ENCODE data around the gene FCRLB.
"Not testable (repeated sequence)": the region's sequence is repeated elsewhere in the genome, so short reads cannot be mapped to it uniquely, and the experiment has no call there.

Gene FCRLB

DNA sequence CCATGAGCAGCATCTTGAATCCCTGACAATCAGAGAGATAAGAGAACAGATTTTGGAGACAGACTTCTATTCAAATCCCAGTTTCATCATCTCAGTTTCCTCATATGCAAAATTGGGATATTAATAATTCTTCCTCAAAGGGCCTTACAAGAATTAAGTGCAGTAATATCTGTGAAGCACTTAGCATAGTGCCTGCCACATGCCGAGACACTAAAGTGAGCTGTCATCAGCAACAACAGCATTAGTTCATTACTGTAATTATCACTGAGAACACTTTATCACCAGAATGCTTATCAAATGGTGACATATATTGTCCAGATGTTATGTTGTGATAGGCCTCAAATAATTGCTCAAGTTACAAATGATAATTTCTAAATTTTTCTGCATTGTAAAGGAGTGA is 922 bp upstream of the FCRLB start:
- no peak for DNase-seq (ENCODE audit: low read depth in 2 of 2)

GRCh38 chr1:161721738-161722343 is 497 bp downstream of the FCRLB start:
- no peak for DNase-seq (ENCODE audit: low read depth in 2 of 2)

DNA sequence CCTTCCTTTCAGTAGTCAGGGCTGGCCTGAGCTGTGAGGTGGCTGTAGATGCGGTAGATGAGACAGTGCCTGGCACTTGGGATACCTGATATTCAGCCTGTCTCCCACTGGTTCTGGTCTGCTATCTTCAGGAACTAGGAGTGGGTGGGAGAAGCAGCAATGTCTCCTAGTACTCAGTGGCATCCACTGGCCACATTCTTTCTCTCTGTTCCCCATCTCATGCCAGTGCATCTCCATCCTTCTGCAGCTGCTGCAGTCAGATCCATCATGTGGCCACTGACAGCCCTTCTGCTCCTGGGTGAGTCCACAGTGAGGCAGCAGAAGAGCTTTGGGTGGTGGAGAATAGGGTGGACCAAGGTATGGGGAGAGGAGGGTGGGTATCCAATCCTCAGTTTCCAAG is 1.1 kb downstream of the FCRLB start:
- no peak for DNase-seq (ENCODE audit: low read depth in 2 of 2)

DNA sequence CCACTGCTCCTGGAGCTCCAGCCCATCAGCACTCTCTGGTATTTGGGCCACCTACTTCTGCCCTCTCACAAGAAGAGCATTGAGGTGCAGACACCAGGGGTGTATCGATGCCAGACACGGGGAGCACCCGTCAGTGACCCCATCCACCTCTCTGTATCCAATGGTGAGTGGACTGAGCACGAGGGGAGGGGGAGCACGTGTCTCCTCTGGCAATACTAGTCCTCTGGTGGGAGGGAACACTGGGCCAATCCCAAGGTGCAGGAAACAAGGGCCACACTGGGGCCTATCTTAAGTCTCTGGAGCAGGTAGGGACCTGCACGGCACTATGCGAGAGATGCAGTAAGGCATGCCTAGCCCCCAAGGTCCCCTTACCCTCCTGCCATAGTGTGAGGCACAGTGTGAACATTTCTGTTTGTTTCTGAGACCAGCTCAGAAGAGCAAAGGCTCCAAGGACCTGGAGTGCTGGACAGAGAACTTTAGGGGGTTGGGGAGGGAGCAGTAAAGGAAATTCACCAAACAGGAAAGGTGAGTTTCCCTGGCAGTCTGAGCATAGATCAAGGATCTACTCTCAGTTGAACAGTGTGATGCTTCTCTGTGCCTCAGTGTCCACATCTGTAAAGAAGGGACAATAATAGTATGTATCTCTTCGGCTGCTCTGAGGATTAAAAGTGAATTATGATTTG is 2.3 kb downstream of the FCRLB start:
- DNase-seq (ENCODE audit: low read depth in 2 of 2) = no peak

- not testable (repeated sequence) for DNase-seq (ENCODE audit: low read depth in 2 of 2)
These were observed 4.0 kb downstream of the FCRLB start for GRCh38 chr1:161725258-161725907.

DNA sequence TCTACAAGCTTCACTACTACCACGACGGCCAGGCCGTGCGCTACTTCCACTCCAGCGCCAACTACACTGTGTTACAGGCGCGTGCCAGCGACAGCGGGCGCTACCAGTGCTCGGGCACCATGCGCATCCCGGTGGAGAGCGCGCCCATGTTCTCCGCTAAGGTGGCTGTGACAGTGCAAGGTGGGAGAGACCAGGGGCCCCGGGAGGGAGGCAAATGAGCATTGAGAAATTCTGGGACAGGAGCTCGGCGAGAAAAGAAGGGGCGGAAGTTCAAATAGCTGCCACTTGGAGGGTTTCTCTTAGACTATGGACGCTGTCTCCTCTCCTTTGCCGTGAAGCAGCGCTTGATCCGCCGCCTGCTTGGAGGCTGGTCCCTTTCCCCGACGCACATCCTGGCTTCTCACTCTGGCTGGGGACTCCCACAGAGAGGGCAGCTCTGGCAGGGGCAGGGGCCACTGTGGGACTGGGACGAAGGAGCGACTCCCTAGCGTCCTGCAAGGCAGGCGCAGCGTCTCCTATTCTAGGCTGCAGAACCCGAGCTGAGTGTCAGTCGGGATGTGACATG is 4.6 kb downstream of the FCRLB start:
- DNase-seq (ENCODE audit: low read depth in 2 of 2) = peak in 1 of 2 donors; percentile 17

DNA sequence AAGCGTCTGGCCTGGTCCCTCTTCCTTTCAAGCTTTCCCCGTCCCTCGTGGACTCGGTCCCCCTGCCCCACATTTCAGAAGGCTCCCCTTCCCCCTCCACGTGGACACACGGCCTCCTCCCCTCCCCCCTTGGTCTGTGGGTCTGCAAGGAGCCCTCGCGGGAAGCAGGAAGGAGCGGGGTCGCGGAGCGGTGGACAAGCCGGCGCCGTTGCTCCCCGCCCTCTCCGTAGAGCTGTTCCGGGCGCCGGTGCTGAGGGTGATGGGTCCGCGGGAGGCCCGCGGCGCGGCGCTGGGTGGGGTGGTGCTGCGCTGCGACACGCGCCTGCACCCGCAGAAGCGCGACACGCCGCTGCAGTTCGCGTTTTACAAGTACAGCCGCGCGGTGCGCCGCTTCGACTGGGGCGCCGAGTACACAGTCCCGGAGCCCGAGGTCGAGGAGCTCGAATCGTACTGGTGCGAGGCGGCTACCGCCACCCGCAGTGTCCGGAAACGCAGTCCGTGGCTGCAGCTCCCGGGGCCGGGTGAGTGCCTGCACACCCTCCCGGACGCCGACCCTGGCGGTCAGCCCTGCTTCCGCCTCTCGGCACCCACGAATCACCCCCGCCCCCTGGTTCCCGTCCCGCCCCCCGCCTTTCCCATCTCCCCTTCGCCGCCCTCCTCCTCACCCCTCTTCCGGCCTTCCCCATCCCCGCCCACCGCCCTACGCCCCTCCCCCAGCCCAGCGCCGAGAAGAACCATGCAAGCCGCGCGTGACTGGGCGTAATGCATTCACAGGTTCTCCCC is 5.3 kb downstream of the FCRLB start:
- DNase-seq (ENCODE audit: low read depth in 2 of 2) = peak in 1 of 2 donors; percentile 58

DNA sequence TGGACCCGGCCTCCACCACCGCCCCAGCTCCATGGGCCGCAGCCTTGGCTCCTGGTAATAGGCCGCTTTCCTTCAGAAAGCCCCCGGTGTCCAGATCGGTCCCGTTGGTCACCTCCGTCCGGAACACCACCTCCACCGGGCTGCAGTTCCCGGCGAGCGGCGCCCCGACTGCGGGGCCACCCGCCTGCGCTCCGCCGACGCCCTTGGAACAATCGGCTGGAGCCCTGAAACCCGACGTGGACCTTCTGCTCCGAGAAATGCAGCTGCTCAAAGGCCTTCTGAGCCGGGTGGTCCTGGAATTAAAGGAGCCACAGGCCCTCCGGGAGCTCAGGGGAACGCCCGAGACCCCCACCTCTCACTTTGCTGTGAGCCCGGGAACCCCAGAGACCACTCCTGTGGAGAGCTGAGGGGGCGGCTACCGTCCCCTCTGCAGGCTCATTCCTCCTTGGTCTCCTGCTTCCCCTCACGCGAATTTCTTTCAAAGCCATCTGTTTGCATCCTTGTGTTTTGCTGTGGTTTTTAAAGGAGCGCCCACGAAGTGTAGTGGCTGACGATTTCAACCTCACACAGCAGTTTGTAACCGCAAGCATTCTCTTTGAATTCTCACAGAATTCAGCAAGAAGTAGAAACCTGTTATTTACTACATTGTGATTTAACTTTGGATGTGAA is 6.0 kb downstream of the FCRLB start:
- DNase-seq (ENCODE audit: low read depth in 2 of 2) = no peak

DNA sequence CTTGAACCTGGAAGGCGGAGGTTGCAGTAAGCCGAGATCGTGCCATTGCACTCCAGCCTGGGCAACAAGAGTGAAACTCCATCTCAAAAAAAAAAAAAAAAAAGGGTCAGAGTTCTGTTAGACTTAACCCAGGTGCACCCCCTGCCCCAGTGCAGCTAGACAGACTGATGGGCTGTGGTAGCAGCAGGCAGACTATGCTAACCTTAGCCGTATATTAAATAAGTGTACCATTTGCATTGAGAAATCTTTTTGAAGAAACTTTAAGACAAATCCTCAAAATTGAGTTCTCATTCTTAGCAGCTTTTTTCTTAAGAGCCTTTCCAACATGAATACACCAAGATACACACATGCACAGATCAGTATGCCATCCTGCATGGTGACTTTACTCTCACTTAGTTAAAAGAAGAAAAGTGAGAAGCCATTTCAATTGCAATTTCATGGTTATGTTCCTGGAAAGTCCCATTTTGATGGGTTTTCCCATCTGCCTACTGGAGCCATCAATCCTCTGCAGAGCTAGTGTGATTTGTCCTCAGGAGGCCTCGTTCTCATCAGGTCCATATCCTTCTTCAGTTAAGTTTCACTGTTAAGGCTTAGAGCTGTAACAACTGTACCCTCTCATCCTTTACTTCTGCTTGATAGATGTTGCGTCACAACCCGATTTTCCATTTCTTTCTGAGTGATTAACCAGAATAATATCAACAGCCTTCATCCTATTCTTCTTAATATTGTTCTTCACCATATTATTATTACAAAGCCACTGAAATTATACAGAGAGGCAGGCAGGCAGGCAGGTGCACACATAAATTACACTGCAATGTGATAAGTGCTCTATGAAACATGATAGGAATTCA is 7.3 kb downstream of the FCRLB start:
- no peak for DNase-seq (ENCODE audit: low read depth in 2 of 2)

DNA sequence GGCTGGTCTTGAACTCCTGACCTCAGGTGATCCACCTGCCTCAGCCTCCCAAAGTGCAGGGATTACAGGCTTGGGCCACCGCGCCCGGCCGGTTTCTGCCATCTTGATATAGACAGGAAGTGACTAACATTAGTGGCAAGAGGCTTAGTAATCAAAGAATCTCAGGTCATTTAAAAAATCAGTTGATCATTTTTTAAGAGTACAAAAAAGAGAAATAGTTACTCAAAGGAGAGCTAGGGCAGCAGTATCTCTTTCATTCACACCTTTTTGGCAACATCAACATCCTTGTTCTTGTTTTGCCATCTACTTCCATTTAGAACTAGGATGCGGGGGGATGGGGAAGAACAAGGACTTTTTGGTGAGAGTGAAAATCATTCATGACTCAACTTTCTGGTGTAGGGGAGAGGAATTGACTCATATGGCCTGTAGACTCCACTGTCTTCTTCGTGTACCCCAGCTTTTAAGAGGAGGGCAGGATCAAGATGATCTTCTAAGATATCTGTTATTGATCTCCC is 8.8 kb downstream of the FCRLB start:
- no peak for DNase-seq (ENCODE audit: low read depth in 2 of 2)

GRCh38 chr1:161731241-161731640 is 9.9 kb downstream of the FCRLB start:
- no peak for DNase-seq (ENCODE audit: low read depth in 2 of 2)

- DNase-seq (ENCODE audit: low read depth in 2 of 2) = no peak
These were observed 10.8 kb downstream of the FCRLB start for GRCh38 chr1:161731981-161732718.

GRCh38 chr1:161733526-161733925 is 12.2 kb downstream of the FCRLB start:
- DNase-seq (ENCODE audit: low read depth in 2 of 2) = no peak

- no peak for DNase-seq (ENCODE audit: low read depth in 2 of 2)
These were observed 14.5 kb downstream of the FCRLB start for GRCh38 chr1:161735837-161736236.

DNA sequence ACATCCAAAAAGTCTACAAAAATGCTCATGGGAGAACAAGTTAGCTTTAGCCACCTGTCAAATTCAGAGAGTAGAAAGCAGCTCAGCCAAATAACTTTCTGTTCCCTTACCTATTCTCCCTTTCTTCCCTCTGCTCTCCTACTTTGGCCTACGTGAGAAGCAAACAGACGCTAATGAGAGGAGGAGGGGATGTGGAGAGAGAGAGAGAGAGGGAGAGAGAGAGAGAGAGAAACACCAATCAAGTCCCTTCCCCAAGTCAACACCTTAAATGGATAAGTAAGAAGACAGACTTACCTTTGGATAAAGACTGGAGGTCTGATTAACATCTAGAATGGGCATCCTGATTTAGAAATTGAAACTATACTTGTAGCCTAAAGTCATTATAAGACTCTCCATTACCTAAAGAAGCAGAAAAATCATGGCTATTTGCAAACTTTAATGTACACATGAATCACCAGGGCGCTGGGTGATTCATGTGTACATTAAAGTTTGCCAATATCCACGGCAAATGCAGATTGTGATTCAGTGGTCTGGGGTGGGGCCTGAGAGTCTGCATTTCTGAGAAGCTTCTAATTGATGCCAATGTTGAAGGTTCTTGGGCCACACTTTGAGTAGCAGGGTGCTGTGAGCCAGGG is 15.1 kb downstream of the FCRLB start:
- DNase-seq (ENCODE audit: low read depth in 2 of 2) = no peak

- DNase-seq (ENCODE audit: low read depth in 2 of 2) = no peak
These were observed 16.3 kb downstream of the FCRLB start for GRCh38 chr1:161737625-161738024.

DNA sequence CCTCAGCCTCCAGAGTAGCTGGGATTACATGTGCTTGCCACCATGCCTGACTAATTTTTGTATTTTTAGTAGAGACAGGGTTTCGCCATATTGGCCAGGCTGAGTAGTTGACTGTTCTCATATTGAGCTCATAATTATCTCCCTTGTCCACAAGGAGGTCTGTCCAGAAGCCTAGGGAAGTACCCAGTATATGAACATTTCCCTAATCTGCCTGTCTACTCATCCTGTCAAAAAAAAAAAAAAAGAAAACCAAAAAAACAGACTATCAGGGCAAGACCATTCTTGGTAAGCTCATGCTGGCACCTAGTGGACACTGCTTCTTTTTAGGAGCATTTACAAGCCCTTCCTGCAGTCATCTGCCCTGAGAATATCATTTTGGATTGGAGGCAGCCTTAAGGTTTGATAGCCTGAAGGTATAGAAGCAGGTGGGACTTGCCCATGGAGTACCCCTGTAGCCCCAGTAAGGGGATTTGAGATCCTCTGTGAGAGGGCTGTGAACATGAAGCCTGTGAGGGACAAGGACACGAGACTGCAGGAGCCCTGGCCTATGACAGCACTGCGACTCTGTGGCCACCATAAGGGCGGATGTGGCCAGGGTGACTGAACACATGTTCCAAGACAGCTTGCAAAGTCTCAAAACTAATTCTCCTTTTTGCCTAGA is 17.4 kb downstream of the FCRLB start:
- DNase-seq (ENCODE audit: low read depth in 2 of 2) = peak in 1 of 2 donors; percentile 53

DNA sequence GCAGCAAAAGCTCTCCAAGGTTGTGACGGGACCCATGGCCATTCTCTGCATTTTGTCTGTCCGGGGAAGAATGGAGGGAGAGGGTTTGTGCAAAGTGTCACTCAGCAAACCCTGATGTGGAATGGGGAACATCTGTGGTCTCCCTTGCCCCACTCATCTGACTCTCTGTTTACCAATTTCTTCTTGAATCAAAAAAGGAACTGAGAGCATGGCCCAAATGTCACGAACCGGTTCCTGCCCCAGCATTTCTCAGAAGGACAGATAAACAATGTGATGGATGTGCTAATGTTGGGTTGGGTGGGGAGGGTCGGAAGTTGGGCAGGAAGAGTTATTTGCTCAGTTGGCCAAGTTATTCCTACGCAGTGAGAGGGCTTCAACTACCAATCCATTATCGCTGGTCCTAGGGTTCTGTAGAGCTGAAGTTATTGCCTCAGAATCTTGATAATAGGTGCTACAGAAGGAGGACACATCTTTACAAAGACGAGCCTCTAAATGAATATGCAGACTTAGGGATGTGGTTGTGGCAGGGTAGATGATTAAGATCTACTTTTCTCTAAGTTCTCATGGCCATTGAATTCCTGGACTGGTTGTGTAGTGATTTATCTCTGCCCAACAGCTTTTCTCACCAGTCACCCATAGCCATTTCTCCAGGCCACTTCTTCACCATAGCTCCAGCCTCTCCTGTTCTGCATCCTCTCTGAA is 18.7 kb downstream of the FCRLB start:
- DNase-seq (ENCODE audit: low read depth in 2 of 2) = no peak

Measured in stimulated activated CD8-positive, alpha-beta memory T cell treated with anti-CD3 and anti-CD28 coated beads, Interleukin-15, amount 100 ng/mL, for 4 hours (primary cell).